Measurements from ENCODE around the gene OAF. TPM values are rescaled to one million over a fixed set of nuclear protein-coding genes. Genes with fewer than 3 reads are reported as not detected.

The OAF gene
- total RNA-seq, 4 donors from 2014 or later, result 31.7 to 77.1 (median 36.2) TPM

- Histone ChIP-seq H3K9me3 (no peaks in the 10 kb centered on the region), H3K27ac (no peak overlapping the region), H3K4me1 (peaks cover 0 to 13% of the 10 kb centered on the region in 2 donors), H3K36me3 (no peaks in the 10 kb centered on the region), H3K27me3 (no peaks in the 10 kb centered on the region), H3K4me3 (replicated peaks in 1 of 3) (no peak overlapping the region)
- TF ChIP-seq CTCF (IDR thresholded peaks at IDR 0.05), result no peak
- no peak for TF ChIP-seq POLR2A (IDR thresholded peaks at IDR 0.05)
- no peak for DNase-seq
- intact Hi-C loops (cut with DNase I), result loop anchor here (5.0 kb wide), 2 partner anchors 57 to 132 kb away; no protein-coding TSS in a partner anchor
- WGBS, 2 donors, result 54 to 76% methylated on average over 10 to 15 of the region's 27 CpGs
Observed at GRCh38 chr11:120169981-120170698, 40.7 kb upstream of the OAF start.

GRCh38 chr11:120170741-120171261 lies 40.0 kb upstream of the OAF start:
- Histone ChIP-seq H3K36me3 (no peaks in the 10 kb centered on the region), H3K4me3 (replicated peaks in 1 of 3) (no peak overlapping the region), H3K27ac (no peak overlapping the region), H3K4me1 (peaks cover 0 to 13% of the 10 kb centered on the region in 2 donors), H3K9me3 (no peaks in the 10 kb centered on the region), H3K27me3 (no peaks in the 10 kb centered on the region)
- TF ChIP-seq CTCF (IDR thresholded peaks at IDR 0.05), result no peak
- no peak for TF ChIP-seq POLR2A (IDR thresholded peaks at IDR 0.05)
- intact Hi-C loops (cut with DNase I), result loop anchor here (5.0 kb wide), 2 partner anchors 56 to 132 kb away; no protein-coding TSS in a partner anchor
- DNase-seq, result no peak
- 88 to 89% methylated on average over 9 to 12 of the region's 12 CpGs for WGBS, 2 donors

GRCh38 chr11:120172054-120172911 lies 38.5 kb upstream of the OAF start:
- Histone ChIP-seq H3K27me3 (no peaks in the 10 kb centered on the region), H3K4me1 (peaks cover 0 to 13% of the 10 kb centered on the region in 2 donors), H3K9me3 (no peaks in the 10 kb centered on the region), H3K27ac (no peak overlapping the region), H3K4me3 (replicated peaks in 1 of 3) (no peak overlapping the region), H3K36me3 (no peaks in the 10 kb centered on the region)
- DNase-seq, result peak; percentile 56 to 68
- intact Hi-C loops (cut with DNase I), result loop anchor here (5.0 kb wide), 2 partner anchors 55 to 130 kb away; no protein-coding TSS in a partner anchor
- WGBS, 2 donors, result 43 to 49% methylated on average over 23 to 24 of the region's 24 CpGs
- TF ChIP-seq CTCF (IDR thresholded peaks at IDR 0.05) (peak; percentile 58 to 83 (median 73)), POLR2A (IDR thresholded peaks at IDR 0.05) (no peak)

GRCh38 chr11:120173019-120173705 lies 37.7 kb upstream of the OAF start:
- 73 to 83% methylated on average over 11 of the region's 11 CpGs for WGBS, 2 donors
- Histone ChIP-seq H3K9me3 (no peaks in the 10 kb centered on the region), H3K27ac (no peak overlapping the region), H3K4me3 (replicated peaks in 1 of 3) (no peak overlapping the region), H3K36me3 (no peaks in the 10 kb centered on the region), H3K27me3 (no peaks in the 10 kb centered on the region), H3K4me1 (peaks cover 0 to 13% of the 10 kb centered on the region in 2 donors)
- intact Hi-C loops (cut with DNase I), result loop anchor here (5.0 kb wide), 2 partner anchors 54 to 129 kb away; no protein-coding TSS in a partner anchor
- no peak for DNase-seq
- TF ChIP-seq CTCF (IDR thresholded peaks at IDR 0.05) (no peak), POLR2A (IDR thresholded peaks at IDR 0.05) (no peak)
